Common myeloid progenitor, CD34-positive (primary cell): ENCODE data around the gene EFCAB10.

Source experiments
- CTCF ChIA-PET: fragments of 350-600 bp; sonication (Branson Sonifier 250); formaldehyde crosslinking; loops from one replicate; lab custom pipeline; 2021; ENCODE audit warnings: antibody characterized with exemption; lab: Charles Lee
- POLR2A ChIA-PET: fragments of 350-600 bp; sonication (Branson Sonifier 250); formaldehyde crosslinking; loops from one replicate; lab custom pipeline; 2021; ENCODE audit warnings: antibody characterized with exemption; lab: Charles Lee
- DNase-seq, 3 donors: peaks; one replicate each; pipeline versions ENCODE4 v3.0.0 to v3.0.0-alpha.2; 2013
- H3K27ac ChIP-seq, 2 experiments: 1 replicate in 1 of 2; 2 replicates in 1 of 2; pipeline ENCODE4 v1.7.0; 2013; ENCODE audit warnings: inconsistent platforms in 2 of 2, low read length in 2 of 2, mild to moderate bottlenecking in 2 of 2, low read depth in 1 of 2, moderate library complexity in 1 of 2; ENCODE audit not compliant: severe bottlenecking in 2 of 2, insufficient read depth in 1 of 2, poor library complexity in 1 of 2
- H3K27me3 ChIP-seq, 5 experiments: replicated peaks in 2 of 5; 1 replicate in 3 of 5; 2 replicates in 2 of 5; pipeline versions ENCODE4 v1.6.1 to v1.7.0; 2013; ENCODE audit warnings: low read length in 4 of 5, mild to moderate bottlenecking in 2 of 5, moderate library complexity in 2 of 5, inconsistent platforms in 1 of 5; ENCODE audit not compliant: insufficient read depth in 5 of 5, control insufficient read depth in 4 of 5
- H3K36me3 ChIP-seq, 4 experiments: 1 replicate in 2 of 4; 2 replicates in 2 of 4; pipeline versions ENCODE4 v1.6.1 to v1.7.0; 2013; ENCODE audit warnings: low read length in 3 of 4, control low read depth in 1 of 4, mild to moderate bottlenecking in 1 of 4; ENCODE audit not compliant: control insufficient read depth in 4 of 4, insufficient read depth in 4 of 4
- H3K4me1 ChIP-seq, 4 experiments: 1 replicate in 3 of 4; 2 replicates in 1 of 4; pipeline versions ENCODE4 v1.6.1 to v1.7.1; 2013; ENCODE audit warnings: low read length in 3 of 4, mild to moderate bottlenecking in 3 of 4, control low read depth in 1 of 4, inconsistent platforms in 1 of 4, moderate library complexity in 1 of 4; ENCODE audit not compliant: control insufficient read depth in 4 of 4, insufficient read depth in 4 of 4; ENCODE audit errors: control extremely low read depth in 1 of 4
- H3K4me3 ChIP-seq, 7 experiments: 1 replicate in 4 of 7; 2 replicates in 3 of 7; pipeline versions ENCODE4 v1.5.1 to v1.7.0; 2013; ENCODE audit warnings: mild to moderate bottlenecking in 7 of 7, low read length in 6 of 7, moderate library complexity in 6 of 7, inconsistent platforms in 2 of 7, low read depth in 2 of 7, control low read depth in 1 of 7; ENCODE audit not compliant: insufficient read depth in 4 of 7, control insufficient read depth in 1 of 7; ENCODE audit errors: extremely low read depth in 1 of 7
- H3K9me3 ChIP-seq, 5 experiments: 1 replicate in 4 of 5; 2 replicates in 1 of 5; pipeline versions ENCODE4 v1.6.1 to v1.7.1; 2013; ENCODE audit warnings: low read length in 4 of 5, mild to moderate bottlenecking in 2 of 5, inconsistent platforms in 1 of 5, low read depth in 1 of 5, moderate library complexity in 1 of 5; ENCODE audit not compliant: control insufficient read depth in 4 of 5, insufficient read depth in 2 of 5; ENCODE audit errors: control extremely low read depth in 1 of 5
- WGBS: methylation state at CpG from one replicate; pipeline ENCODE4 v1.1.5; 2013; ENCODE audit not compliant: insufficient coverage; 5-methylcytosine and 5-hydroxymethylcytosine counted together

EFCAB10 gene

GRCh38 chr7:105621176-105621575, 39.9 kb upstream of the EFCAB10 start:
- WGBS = 50% methylated on average over 2 of the region's 2 CpGs
- no peak for DNase-seq
- ChIA-PET CTCF (no interaction called here), POLR2A (no interaction called here)
- Histone ChIP-seq H3K4me1 (no peaks in the 10 kb centered on the region), H3K27ac (no peak overlapping the region), H3K36me3 (peaks cover 14 to 76% (median 56%) of the 10 kb centered on the region in 4 experiments), H3K4me3 (no peak overlapping the region), H3K27me3 (no peaks in the 10 kb centered on the region), H3K9me3 (peaks cover 0 to 4% (median 2%) of the 10 kb centered on the region in 5 experiments)

- H3K9me3 ChIP-seq = no peaks in the 10 kb centered on the region
- no peak overlapping the region for H3K27ac ChIP-seq
- ChIA-PET POLR2A (no interaction called here), CTCF (interaction anchor here (0.6 to 1.1 kb wide), 2 partner anchors 11 to 901 kb away, joined by 3 read pairs; no protein-coding TSS in a partner anchor)
- H3K27me3 ChIP-seq = no peaks in the 10 kb centered on the region
- H3K36me3 ChIP-seq = peaks cover 11 to 80% (median 60%) of the 10 kb centered on the region in 4 experiments
- no peak for DNase-seq
- WGBS = 100% methylated on average over 3 of the region's 4 CpGs
- H3K4me3 ChIP-seq = no peak overlapping the region
- no peaks in the 10 kb centered on the region for H3K4me1 ChIP-seq
These were observed 38.3 kb upstream of the EFCAB10 start for GRCh38 chr7:105619590-105619989.

- Histone ChIP-seq H3K36me3 (peaks cover 10 to 83% (median 65%) of the 10 kb centered on the region in 4 experiments), H3K27ac (no peak overlapping the region), H3K4me3 (no peak overlapping the region), H3K27me3 (no peaks in the 10 kb centered on the region), H3K9me3 (no peaks in the 10 kb centered on the region), H3K4me1 (no peaks in the 10 kb centered on the region)
- no peak for DNase-seq
- ChIA-PET POLR2A (no interaction called here), CTCF (interaction anchor here (0.9 to 1.9 kb wide), 2 partner anchors 12 to 15 kb away, joined by 3 to 6 read pairs; no protein-coding TSS in a partner anchor)
- WGBS = 100% methylated on average over 5 of the region's 5 CpGs
These were observed 36.7 kb upstream of the EFCAB10 start for GRCh38 chr7:105618016-105618296.

- 97% methylated on average over 12 of the region's 14 CpGs for WGBS
- H3K27ac ChIP-seq = no peak overlapping the region
- no peaks in the 10 kb centered on the region for H3K4me1 ChIP-seq
- no peak overlapping the region for H3K4me3 ChIP-seq
- no peak for DNase-seq
- POLR2A ChIA-PET = no interaction called here
- no peaks in the 10 kb centered on the region for H3K27me3 ChIP-seq
- peaks cover 8 to 83% (median 64%) of the 10 kb centered on the region in 4 experiments for H3K36me3 ChIP-seq
- CTCF ChIA-PET = interaction anchor here (1.9 kb wide), 1 partner anchor 14 kb away, joined by 6 read pairs; no protein-coding TSS in a partner anchor
- H3K9me3 ChIP-seq = no peaks in the 10 kb centered on the region
These were observed 36.2 kb upstream of the EFCAB10 start for GRCh38 chr7:105617280-105618015.

- H3K36me3 ChIP-seq = peaks cover 2 to 67% (median 51%) of the 10 kb centered on the region in 4 experiments
These were observed 33.1 kb upstream of the EFCAB10 start for GRCh38 chr7:105614341-105614840.

GRCh38 chr7:105613611-105614330, 32.5 kb upstream of the EFCAB10 start:
- no peak for DNase-seq
- CTCF ChIA-PET = no interaction called here
- POLR2A ChIA-PET = no interaction called here

More at GRCh38 chr7:105614341-105614840, 33.1 kb upstream of the EFCAB10 start:
- POLR2A ChIA-PET = no interaction called here
- Histone ChIP-seq H3K9me3 (no peaks in the 10 kb centered on the region), H3K4me3 (no peak overlapping the region), H3K27ac (no peak overlapping the region), H3K4me1 (no peaks in the 10 kb centered on the region), H3K27me3 (no peaks in the 10 kb centered on the region)
- CTCF ChIA-PET = no interaction called here
- WGBS = 89% methylated on average over 11 of the region's 20 CpGs
- no peak for DNase-seq

GRCh38 chr7:105612806-105613205, 31.5 kb upstream of the EFCAB10 start:
- peaks cover 2 to 64% (median 42%) of the 10 kb centered on the region in 4 experiments for H3K36me3 ChIP-seq
- 96% methylated on average over 4 of the region's 9 CpGs for WGBS
- no peaks in the 10 kb centered on the region for H3K9me3 ChIP-seq
- no peak overlapping the region for H3K27ac ChIP-seq
- H3K4me1 ChIP-seq = no peaks in the 10 kb centered on the region
- no peaks in the 10 kb centered on the region for H3K27me3 ChIP-seq
- DNase-seq = no peak
- no peak overlapping the region for H3K4me3 ChIP-seq
- ChIA-PET CTCF (interaction anchor here (1.0 kb wide), 1 partner anchor 11 kb away, joined by 5 read pairs; no protein-coding TSS in a partner anchor), POLR2A (no interaction called here)

More at GRCh38 chr7:105613611-105614330, 32.5 kb upstream of the EFCAB10 start:
- H3K27ac ChIP-seq = no peak overlapping the region
- H3K4me1 ChIP-seq = no peaks in the 10 kb centered on the region
- H3K36me3 ChIP-seq = peaks cover 2 to 65% (median 50%) of the 10 kb centered on the region in 4 experiments
- H3K27me3 ChIP-seq = no peaks in the 10 kb centered on the region
- no peaks in the 10 kb centered on the region for H3K9me3 ChIP-seq
- H3K4me3 ChIP-seq = no peak overlapping the region
- WGBS = 97% methylated on average over 30 of the region's 32 CpGs
